T-helper 2 cell (primary cell): ENCODE results near the gene VPS52.

Source experiments
- DNase-seq, 5 experiments: peaks; one replicate each; pipeline versions ENCODE4 v3.0.0 to v3.0.0-alpha.2; 2012 to 2022

VPS52 gene

GRCh38 chr6:33208091-33208967 is 63.3 kb downstream of the VPS52 start, which contains the start of gene RING1:
TSS of gene RING1 (plus strand) at chr6:33208500. CDS start at chr6:33208823, 323 bp downstream.
- DNase-seq: peak; percentile 75 to 90 (median 81)

- DNase-seq: no peak
These were observed 64.1 kb downstream of the VPS52 start for GRCh38 chr6:33207552-33208090.

GRCh38 chr6:33206864-33207551 is 64.7 kb downstream of the VPS52 start:
- DNase-seq: no peak

- no peak for DNase-seq
These were observed 65.4 kb downstream of the VPS52 start for GRCh38 chr6:33206027-33206863.

GRCh38 chr6:33205191-33206026 is 66.3 kb downstream of the VPS52 start:
- DNase-seq: peak in 1 of 5 experiments; percentile 59

GRCh38 chr6:33204415-33205190 is 67.1 kb downstream of the VPS52 start, which contains the start of gene HSD17B8:
TSS of gene HSD17B8 (plus strand) at chr6:33204655. CDS start at chr6:33204669, 14 bp downstream.
- DNase-seq: peak; percentile 79 to 93 (median 88)

- no peak for DNase-seq
These were observed 67.6 kb downstream of the VPS52 start for GRCh38 chr6:33204165-33204414.

- DNase-seq: no peak
These were observed 68.1 kb downstream of the VPS52 start for GRCh38 chr6:33203443-33204164.

- no peak for DNase-seq
These were observed 68.9 kb downstream of the VPS52 start for GRCh38 chr6:33202799-33203198.

- no peak for DNase-seq
These were observed 69.7 kb downstream of the VPS52 start for GRCh38 chr6:33201935-33202334.

- DNase-seq: no peak
These were observed 70.5 kb downstream of the VPS52 start for GRCh38 chr6:33201147-33201545.
